Activated naive CD4-positive, alpha-beta T cell treated with anti-CD3 and anti-CD28 coated beads, Interleukin-2, amount 50 U/mL, for 24 hours (primary cell): ENCODE data around the gene CRYGS.
A peak's percentile ranks its signal among the peaks of the same experiment; 100 is the strongest.
"Not testable (repeated sequence)": the region's sequence is repeated elsewhere in the genome, so short reads cannot be mapped to it uniquely, and the experiment has no call there.

Experiments used
- H3K27ac Mint-ChIP-seq: one replicate; pipeline ENCODE4 v1.8.0; 2021; ENCODE audit warnings: mild to moderate bottlenecking, mixed read lengths
- H3K27me3 Mint-ChIP-seq: one replicate; pipeline ENCODE4 v1.8.0; 2021; ENCODE audit warnings: mixed read lengths
- H3K36me3 Mint-ChIP-seq: one replicate; pipeline ENCODE4 v1.8.0; 2021; ENCODE audit warnings: mixed read lengths
- H3K4me1 Mint-ChIP-seq: one replicate; pipeline ENCODE4 v1.8.0; 2021; ENCODE audit warnings: mixed read lengths
- H3K4me3 Mint-ChIP-seq: one replicate; pipeline ENCODE4 v1.8.0; 2021; ENCODE audit warnings: mild to moderate bottlenecking, mixed read lengths
- H3K9me3 Mint-ChIP-seq: one replicate; pipeline ENCODE4 v1.8.0; 2021; ENCODE audit warnings: mixed read lengths

CRYGS gene

DNA sequence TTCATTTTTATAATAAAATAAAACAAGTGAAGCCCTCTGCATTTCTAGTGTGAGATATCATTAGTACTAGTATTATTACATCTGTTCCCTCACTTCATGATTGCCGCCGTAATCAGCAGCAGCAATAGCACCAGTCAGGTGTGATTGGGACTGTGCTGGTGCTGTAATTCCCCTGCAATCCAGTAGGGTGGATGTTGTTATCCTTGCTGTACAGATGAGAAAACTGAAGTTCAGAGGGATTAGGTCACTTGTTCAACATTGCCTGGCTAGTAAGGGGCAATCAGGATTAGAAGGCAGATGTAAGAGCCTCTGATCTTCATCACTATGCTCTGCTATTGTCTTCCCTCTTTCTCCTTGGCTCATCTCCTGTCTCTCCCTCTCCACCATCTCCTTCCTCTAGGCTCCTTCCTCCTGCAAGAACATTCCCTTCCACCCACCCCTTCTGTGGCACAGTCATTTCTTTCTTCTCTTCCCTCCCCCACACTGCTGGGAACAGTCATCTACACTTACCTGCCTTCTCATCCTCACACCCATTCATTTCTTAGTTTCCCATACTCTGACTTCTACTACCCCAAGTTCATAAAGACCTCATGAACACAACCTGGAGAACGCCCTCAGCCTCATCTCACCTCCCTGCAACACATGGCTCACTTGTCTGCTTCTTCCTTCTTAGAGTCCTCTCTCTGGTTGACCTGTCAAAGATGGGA, 29.7 kb downstream of the CRYGS start:
- Mint-ChIP-seq H3K9me3 (no peaks in the 10 kb centered on the region), H3K27me3 (no peaks in the 10 kb centered on the region), H3K4me1 (peaks cover 52% of the 10 kb centered on the region), H3K4me3 (no peak overlapping the region), H3K36me3 (peaks cover 2% of the 10 kb centered on the region), H3K27ac (no peak overlapping the region)

DNA sequence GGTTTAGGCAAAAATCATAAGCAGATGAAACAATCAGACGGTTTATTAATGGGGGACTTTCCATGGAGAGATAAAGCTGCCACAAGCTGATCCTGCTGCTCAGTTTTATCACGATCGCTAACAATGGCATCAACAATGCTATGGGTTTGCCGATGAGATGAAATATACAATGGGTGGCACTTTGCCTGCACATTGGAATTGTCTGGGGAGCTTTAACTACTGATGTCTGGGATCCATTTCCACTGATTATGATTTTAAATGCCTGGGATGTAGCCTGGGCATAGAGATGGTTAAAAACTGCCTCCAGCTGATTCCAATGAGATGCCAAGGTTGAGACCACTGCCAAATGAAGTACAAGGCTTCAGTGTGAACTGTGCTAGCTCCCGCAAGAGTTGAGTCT, 30.8 kb downstream of the CRYGS start:
- peaks cover 42% of the 10 kb centered on the region for H3K4me1 Mint-ChIP-seq
- H3K9me3 Mint-ChIP-seq: no peaks in the 10 kb centered on the region
- H3K4me3 Mint-ChIP-seq: no peak overlapping the region
- no peak overlapping the region for H3K27ac Mint-ChIP-seq
- peaks cover 2% of the 10 kb centered on the region for H3K36me3 Mint-ChIP-seq
- H3K27me3 Mint-ChIP-seq: no peaks in the 10 kb centered on the region

DNA sequence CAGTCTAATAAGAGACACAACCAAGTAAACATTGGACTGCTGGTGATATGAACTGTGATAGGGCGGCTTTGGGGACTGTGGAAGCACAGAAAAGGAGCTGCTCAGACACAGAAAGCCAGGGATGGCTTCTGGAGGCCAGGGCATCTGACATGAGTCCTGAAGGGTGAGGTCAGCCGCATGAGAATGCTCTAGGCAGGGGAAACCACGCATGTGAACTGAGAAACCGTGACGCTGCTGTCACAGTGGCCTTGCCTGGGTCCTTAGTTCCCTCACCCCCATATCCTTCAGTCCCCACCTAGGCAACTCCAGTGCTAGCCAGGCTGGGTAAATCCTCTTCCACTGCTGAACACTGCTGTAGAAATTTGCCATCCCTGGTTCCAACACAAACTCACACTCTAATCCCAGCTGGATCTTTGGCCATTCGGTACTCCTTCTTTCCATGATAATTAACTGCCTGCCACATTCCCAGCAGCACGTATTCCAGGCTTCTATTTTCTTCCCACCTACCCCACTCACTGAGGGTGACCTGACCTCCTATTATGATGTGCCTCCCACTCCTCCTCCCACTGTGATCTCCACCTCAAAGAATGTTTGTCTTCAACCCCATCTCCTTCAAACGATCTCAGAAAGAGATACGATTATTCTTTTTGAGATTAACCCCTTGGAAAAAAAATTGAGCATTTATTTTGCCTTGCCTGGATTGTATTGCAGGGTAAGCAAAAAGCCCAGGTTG, 31.4 kb downstream of the CRYGS start:
- H3K27ac Mint-ChIP-seq: peak overlapping the region; percentile 31
- no peaks in the 10 kb centered on the region for H3K9me3 Mint-ChIP-seq
- H3K4me3 Mint-ChIP-seq: no peak overlapping the region
- no peaks in the 10 kb centered on the region for H3K27me3 Mint-ChIP-seq
- peaks cover 2% of the 10 kb centered on the region for H3K36me3 Mint-ChIP-seq
- peaks cover 35% of the 10 kb centered on the region for H3K4me1 Mint-ChIP-seq

DNA sequence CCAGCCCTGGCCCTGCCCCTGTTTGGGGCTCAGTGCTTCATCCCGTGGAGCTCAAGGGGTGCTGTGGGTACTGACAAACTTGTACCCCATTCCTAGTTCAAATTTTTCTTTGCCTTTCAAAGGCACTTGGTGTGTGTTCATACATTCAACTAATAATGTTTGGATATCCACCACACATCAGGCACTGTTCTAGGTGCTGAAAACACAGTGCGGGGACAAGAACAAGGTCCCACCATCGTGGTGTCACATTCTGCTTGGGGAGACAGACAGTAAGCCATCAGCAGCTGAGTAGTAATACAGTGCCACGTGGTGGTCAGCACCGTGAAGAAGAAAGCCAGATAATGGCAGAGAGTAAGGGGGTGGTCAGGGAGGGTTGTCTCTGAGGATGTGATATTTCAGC, 32.5 kb downstream of the CRYGS start:
- no peak overlapping the region for H3K27ac Mint-ChIP-seq
- H3K4me1 Mint-ChIP-seq: peaks cover 32% of the 10 kb centered on the region
- H3K4me3 Mint-ChIP-seq: no peak overlapping the region
- no peaks in the 10 kb centered on the region for H3K9me3 Mint-ChIP-seq
- H3K36me3 Mint-ChIP-seq: peaks cover 3% of the 10 kb centered on the region
- no peaks in the 10 kb centered on the region for H3K27me3 Mint-ChIP-seq

DNA sequence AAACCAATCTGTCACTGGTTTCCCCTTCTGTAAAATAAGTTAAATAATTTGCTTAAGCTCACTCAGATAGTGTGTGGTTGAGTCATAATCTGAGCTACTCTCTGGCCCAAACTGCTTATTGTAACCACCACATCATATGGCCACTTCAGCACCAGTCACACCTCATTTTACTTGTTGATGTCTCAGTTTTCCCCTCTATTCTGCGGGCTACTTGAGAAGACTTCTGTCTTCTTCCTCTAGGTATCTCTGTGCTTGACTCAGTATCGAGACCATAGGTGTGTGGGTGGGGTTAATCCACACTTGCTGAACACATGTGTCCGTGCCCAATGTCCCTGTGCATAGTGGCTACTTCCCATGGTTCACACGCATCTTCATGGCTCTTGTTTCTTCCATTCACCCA, 32.9 kb downstream of the CRYGS start:
- peaks cover 1% of the 10 kb centered on the region for H3K36me3 Mint-ChIP-seq
- no peaks in the 10 kb centered on the region for H3K9me3 Mint-ChIP-seq
- no peaks in the 10 kb centered on the region for H3K27me3 Mint-ChIP-seq
- peaks cover 29% of the 10 kb centered on the region for H3K4me1 Mint-ChIP-seq
- no peak overlapping the region for H3K4me3 Mint-ChIP-seq
- H3K27ac Mint-ChIP-seq: no peak overlapping the region

DNA sequence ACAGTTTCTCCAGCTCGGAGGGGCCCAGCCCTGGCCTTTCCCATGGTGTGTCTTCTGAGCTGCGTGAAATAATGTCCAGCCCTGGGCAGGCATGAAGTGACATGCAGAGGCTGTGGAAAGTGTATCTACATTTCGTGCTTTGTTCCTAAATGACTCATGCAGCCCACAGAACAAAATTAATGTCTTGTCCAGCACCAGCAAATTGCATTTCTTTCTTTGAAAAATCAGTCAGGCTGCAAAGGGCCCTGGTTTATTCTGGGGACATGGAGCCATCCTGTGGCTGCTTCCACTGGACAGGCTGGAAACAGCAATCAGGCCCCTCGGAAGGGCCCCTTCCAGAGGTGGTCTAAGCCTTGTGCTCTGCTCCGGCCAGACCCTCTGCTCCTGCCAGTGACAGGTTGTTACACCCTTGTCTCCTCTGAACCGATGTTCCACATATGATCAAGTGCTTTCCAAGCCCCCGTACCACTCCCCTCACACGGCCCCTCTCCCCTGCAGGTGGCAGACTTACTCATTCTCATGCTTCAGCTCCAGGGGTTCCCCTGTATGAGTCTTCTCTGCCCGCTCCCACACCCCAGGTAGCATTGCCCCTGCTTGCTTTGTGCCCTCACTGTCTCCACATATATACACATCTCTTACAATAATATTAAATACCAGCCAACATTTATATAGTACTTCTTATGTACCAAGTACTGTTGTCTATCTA, 33.7 kb downstream of the CRYGS start:
- Mint-ChIP-seq H3K4me3 (no peak overlapping the region), H3K27ac (no peak overlapping the region), H3K4me1 (peaks cover 22% of the 10 kb centered on the region), H3K9me3 (no peaks in the 10 kb centered on the region), H3K36me3 (peaks cover 1% of the 10 kb centered on the region), H3K27me3 (no peaks in the 10 kb centered on the region)

DNA sequence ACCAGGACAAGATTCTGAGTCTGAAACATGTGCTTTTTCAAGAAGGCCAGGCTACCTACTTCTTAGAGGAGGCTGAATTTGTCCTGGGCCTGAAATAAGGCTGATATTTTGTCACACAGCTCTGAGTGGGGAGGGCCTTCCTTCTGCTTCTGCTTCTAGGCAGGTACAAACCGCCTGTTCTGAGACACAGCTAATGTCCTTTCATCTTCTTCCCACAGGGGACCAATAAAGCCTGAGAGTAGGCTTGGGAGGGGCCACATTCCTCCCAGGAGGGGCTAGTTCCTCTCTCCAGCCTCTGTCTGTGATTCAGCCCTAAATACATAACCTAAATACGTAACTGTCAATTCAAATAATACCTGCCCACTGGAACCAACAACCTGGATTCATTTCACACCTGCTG, 34.8 kb downstream of the CRYGS start:
- H3K27me3 Mint-ChIP-seq: no peaks in the 10 kb centered on the region
- no peaks in the 10 kb centered on the region for H3K9me3 Mint-ChIP-seq
- no peak overlapping the region for H3K27ac Mint-ChIP-seq
- peaks cover 11% of the 10 kb centered on the region for H3K4me1 Mint-ChIP-seq
- peaks cover 1% of the 10 kb centered on the region for H3K36me3 Mint-ChIP-seq
- H3K4me3 Mint-ChIP-seq: no peak overlapping the region

DNA sequence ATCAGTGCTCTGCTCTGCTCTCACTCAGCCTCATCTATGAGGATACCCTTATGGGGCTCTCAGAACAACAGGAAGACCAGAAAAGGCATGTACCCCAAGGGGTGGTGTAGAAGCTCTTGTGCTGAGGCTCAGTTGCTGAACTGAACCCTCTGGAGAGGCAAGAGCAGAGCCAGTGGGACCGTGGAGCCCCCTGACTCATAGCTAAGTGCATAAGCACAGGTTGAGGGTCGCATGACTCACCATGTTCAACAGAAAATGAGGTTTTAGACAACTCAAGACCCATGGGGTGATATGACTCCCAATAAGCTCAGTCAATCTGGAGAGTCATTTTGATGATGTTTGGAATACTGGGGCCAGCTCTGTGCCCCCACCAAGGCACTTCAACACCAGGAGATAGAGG, 37.3 kb downstream of the CRYGS start:
- H3K27me3 Mint-ChIP-seq: no peaks in the 10 kb centered on the region
- H3K9me3 Mint-ChIP-seq: no peaks in the 10 kb centered on the region
- H3K36me3 Mint-ChIP-seq: peaks cover 1% of the 10 kb centered on the region
- H3K4me3 Mint-ChIP-seq: no peak overlapping the region
- H3K4me1 Mint-ChIP-seq: peaks cover 17% of the 10 kb centered on the region
- no peak overlapping the region for H3K27ac Mint-ChIP-seq

DNA sequence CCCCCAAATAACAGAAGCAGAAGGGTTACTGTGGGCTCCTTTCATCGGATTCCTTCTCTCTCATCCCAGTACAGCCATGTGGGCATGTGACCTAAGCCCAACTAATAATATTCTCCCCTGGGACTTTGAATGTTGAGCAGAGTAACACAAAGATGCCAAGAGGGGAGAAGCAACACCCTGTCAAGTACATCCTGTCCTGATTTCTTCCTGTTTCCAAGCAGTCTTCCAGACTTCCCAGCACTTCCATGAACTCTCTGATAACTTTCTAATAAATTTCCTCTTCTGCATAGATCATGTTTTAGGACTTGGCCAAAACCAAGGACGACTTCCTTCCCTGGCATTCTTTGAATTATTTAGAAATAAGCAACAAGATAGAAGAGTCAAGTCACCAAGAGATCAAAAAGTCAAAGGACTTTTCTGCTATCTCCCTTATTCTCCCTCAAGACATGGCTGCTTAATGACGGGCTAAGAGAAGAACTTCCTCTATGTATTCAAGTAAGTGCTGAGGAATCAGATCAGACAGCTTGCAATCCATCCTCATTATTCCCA, 37.9 kb downstream of the CRYGS start:
- Mint-ChIP-seq H3K4me3 (no peak overlapping the region), H3K36me3 (peaks cover 1% of the 10 kb centered on the region), H3K27me3 (no peaks in the 10 kb centered on the region), H3K9me3 (no peaks in the 10 kb centered on the region), H3K4me1 (peaks cover 17% of the 10 kb centered on the region), H3K27ac (no peak overlapping the region)

DNA sequence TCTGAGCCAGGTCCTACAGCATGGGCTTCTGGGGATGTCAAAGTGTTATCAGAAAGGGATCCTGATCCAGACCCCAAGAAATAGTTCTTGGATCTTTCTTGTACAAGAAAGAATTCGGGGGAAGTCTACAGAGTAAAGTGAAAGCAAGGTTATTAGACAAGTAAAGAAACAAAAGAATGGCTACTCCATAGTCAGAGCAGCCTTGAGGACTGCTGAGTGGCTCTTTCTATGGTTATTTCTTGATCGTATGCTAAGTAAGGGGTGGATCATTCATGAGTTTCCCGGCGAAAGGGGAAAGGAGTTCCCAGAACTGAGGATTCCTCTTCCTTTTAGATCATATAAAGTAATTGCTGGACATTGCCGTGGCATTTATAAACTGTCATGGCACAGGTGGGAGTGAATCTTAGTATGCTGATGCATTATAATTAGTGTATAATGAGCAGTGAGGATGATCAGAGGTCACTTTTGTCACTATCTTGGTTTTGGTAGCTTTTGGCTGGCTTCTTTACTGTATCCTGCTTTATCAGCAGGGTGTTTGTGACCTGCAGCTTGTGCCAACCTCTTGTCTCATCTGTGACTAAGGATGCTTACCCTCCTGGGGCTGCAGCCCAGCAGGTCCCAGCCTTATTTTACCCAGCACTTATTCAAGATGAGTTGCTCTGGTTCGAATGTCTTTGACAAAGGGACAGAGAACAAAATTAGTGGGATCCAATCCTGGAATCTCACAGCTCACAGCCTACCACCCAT, 41.0 kb downstream of the CRYGS start:
- Mint-ChIP-seq H3K27ac (peak overlapping the region; percentile 24), H3K4me1 (peaks cover 11% of the 10 kb centered on the region), H3K27me3 (no peaks in the 10 kb centered on the region), H3K4me3 (no peak overlapping the region), H3K36me3 (peaks cover 1% of the 10 kb centered on the region), H3K9me3 (no peaks in the 10 kb centered on the region)

DNA sequence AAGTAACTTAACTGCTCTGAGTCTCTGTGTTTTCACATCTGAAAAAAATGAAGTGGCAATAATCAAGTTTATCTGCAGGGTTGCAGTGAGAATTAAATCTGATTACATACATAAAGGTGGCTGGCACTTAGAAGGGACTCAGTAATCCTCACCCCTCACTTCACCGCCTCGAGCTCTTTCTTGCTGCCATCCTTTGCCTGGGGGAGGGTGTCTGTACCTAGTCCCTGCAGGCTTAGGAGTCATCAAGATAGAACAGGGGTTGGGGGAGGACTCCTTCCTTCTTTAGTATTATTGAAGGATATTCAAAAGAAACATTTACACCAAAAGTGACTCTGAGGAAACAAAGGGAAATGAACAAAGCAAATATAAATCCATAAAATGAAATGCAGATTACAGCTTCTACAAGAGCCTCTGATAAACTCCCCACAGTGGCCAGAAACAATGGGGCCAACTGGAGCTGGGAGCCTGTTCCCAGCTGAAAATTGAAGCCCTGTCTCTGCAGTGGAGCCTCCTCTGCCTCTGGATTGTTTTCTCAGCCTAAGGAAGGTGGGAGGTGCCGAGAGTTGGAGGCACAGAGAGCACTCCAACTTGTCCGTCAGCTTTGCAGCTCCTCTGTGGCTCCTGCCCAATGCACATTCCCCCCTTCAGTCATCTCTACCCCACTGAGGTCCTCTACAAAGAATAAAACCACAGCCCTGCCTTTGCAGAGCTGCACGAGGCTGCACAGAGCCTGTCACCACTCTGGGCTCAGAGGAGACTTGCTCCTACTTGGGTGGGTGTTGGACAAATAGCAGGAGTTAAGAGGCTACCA, 41.8 kb downstream of the CRYGS start:
- no peak overlapping the region for H3K27ac Mint-ChIP-seq
- H3K4me1 Mint-ChIP-seq: peaks cover 11% of the 10 kb centered on the region
- H3K9me3 Mint-ChIP-seq: no peaks in the 10 kb centered on the region
- peaks cover 1% of the 10 kb centered on the region for H3K36me3 Mint-ChIP-seq
- no peaks in the 10 kb centered on the region for H3K27me3 Mint-ChIP-seq
- H3K4me3 Mint-ChIP-seq: no peak overlapping the region

DNA sequence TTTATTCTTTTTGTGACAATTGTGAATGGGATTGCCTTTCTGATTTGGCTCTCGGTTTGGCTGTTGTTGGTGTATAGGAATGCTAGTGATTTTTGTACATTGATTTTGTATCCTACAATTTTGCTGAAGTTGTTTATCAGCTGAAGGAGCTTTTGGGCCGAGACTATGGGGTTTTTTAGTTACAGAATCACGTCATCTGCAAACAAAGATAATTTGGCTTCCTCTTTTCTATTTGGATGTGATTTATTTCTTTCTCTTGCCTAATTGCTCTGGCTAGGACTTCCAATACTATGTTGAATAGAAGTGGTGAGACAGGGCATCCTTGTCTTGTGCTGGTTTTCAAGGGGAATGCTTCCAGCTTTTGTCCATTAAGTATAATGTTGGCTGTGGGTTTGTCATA, 44.2 kb downstream of the CRYGS start:
- H3K27me3 Mint-ChIP-seq, H3K9me3 Mint-ChIP-seq, H3K4me3 Mint-ChIP-seq, H3K4me1 Mint-ChIP-seq, H3K27ac Mint-ChIP-seq, H3K36me3 Mint-ChIP-seq: not testable (repeated sequence)

DNA sequence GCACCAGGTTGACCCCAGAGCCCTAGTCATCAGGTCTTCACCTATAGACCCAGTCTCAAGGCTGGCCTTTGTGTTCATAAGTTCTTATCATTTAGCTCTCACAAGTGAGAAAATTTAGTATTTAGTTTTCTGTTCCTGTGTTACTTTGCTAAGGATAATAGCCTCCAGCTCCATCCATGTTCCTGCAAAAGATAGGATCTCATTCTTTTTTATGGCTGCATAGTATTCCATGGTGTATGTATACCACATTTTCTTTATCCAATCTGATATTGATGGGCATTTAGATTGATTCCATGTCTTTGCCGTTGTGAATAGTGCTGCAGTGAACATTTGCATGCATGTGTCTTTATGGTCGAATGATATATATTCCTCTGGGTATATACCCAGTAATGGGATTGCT, 46.2 kb downstream of the CRYGS start:
- H3K4me3 Mint-ChIP-seq, H3K27me3 Mint-ChIP-seq, H3K9me3 Mint-ChIP-seq, H3K4me1 Mint-ChIP-seq, H3K36me3 Mint-ChIP-seq, H3K27ac Mint-ChIP-seq: not testable (repeated sequence)

DNA sequence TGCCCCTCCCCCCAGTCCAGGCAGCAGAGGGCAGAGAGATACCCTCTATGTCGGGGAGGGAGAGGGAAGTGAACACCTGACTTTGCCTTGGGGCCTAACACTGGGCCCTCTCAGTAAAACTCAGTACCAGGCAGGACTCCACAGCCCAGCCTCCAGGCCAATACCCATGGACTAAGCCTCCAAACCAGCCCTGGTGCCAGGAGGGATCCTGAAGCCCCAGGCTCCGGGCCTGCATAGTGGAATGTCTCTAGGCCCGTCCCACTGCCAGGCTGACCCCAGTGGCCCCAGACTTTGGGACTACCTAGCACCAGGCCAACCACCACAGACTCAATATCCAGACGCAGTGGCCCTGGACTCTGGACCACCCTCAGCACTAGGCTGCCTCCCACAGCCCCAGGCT, 46.6 kb downstream of the CRYGS start:
- no peak overlapping the region for H3K4me3 Mint-ChIP-seq
- H3K4me1 Mint-ChIP-seq: peaks cover under 1% of the 10 kb centered on the region
- H3K27ac Mint-ChIP-seq: no peak overlapping the region
- no peaks in the 10 kb centered on the region for H3K27me3 Mint-ChIP-seq
- no peaks in the 10 kb centered on the region for H3K36me3 Mint-ChIP-seq
- no peaks in the 10 kb centered on the region for H3K9me3 Mint-ChIP-seq

DNA sequence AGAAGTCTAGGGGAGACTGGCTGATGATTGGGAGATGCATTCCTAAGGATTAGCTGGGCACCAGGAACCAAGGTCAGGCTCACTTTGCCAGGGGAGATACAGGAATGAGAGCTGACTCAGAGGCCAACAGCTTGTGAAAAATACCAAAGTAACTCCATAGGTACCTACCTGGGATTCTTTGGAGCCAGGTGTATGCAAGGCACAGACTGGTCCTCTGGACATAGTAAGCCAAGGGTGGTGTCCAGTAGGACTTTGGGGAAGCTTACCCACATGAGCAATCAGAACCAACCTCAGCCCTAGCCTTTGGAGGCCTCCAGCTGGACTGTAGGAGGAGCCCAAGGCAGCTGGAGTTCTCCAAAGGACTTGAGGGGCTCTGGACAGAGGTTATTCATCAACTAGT, 47.5 kb downstream of the CRYGS start:
- Mint-ChIP-seq H3K9me3 (no peaks in the 10 kb centered on the region), H3K4me3 (no peak overlapping the region), H3K27me3 (no peaks in the 10 kb centered on the region), H3K27ac (no peak overlapping the region), H3K36me3 (no peaks in the 10 kb centered on the region), H3K4me1 (no peaks in the 10 kb centered on the region)
